Measurements from ENCODE around the gene BMPER. TPM values are rescaled to one million over a fixed set of nuclear protein-coding genes. Genes with fewer than 3 reads are reported as not detected.

The BMPER gene
- total RNA-seq, 1 experiment from 2014 or later = 0.34 TPM

GRCh38 chr7:33922820-33923219 lies 17.5 kb downstream of the BMPER start:
- no peak for DNase-seq (ENCODE audit: low spot score)

DNA sequence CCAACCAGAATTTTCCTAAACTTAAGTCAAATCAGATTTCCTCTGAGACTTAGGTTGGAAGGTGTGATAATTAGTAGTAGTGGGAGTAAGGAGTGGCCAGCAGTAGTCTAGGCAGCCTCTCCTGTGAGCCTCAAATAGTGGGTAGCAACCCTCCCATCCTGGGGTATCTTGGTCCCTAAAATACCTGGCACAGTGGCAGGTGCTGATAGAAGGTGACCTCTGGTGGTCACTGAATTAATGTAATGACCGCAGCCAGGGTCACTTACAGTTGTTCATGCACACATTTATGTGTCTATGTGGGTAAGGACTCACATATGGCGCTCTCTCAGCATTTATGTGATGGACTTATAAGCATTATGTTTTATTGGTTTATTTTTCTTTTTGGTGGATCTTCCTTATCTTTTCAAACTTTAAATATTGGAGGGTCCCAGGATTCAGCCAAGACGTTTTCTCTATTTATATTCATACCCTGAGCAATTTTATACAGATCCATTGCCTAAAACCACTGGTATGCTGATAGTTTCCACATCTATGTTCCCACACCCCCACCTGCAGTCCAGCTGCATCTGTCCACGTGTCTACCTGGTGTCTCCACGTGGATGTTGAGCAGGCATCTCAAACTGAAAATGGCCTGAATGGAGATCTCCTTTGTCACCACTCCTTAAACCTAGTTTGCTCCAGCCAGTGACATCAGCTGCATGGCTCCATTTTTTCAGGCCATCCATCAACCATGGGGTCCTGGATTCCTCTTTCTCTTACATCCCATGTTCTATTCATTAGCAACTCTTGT lies 18.3 kb downstream of the BMPER start:
- no peak for DNase-seq (ENCODE audit: low spot score)

DNA sequence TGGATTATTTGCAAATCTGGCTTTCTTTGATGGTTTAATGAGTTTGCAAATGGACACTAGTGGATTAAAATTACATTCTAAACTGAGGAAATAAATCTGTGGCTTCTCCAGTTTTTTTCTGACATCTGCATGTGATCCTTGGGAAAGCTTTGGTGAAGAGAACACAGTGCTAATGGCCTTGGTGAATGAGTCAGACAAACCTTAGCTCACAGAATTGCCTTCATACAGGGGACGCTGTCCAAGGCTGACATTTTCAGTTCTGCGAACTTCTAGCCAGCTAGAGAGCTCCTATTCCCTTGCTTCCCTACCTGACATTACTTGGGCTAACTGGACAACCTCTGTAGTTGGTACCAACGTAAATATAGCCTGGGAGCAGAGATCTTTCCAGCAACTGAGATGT lies 21.2 kb downstream of the BMPER start:
- peak; percentile 31 for DNase-seq (ENCODE audit: low spot score)

DNA sequence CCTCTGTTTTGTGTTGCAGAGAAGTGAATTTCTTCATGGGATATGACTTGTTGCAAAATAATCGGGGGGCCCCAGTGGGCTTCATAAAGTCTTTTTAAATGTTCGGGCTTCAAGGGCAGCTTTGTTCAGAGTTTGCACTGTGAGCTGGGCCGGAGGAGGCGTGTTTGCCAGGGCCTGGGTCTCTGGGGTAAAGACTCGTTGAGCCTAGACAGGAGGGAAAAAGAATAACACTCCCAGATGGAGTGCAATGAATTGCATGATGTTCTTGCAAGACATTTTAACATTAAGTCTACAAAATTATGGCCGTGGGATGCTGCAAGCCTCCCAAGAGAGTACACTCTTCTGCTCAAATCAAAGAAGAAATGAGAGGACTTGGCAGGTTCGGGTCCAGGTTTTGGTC lies 23.6 kb downstream of the BMPER start:
- no peak for DNase-seq (ENCODE audit: low spot score)

DNA sequence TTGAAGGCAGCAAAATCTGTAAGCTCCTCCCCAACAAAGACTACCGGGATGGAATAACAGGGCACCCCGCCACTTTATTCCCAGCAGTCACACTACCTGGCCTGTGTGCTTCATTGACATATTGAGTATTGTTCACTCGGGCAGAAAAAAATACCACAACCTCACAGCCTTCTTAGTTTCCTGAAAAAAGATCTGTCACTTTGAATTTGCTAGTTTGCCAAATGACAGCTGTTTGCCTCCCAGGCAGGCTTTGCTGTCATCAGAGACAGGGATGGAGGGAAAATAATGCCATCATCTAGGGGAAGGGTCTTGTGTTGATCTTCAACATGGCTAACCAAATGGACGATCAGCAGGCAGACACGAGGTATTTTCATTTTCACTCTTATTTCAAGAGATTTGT lies 26.9 kb downstream of the BMPER start:
- DNase-seq (ENCODE audit: low spot score) = no peak

DNA sequence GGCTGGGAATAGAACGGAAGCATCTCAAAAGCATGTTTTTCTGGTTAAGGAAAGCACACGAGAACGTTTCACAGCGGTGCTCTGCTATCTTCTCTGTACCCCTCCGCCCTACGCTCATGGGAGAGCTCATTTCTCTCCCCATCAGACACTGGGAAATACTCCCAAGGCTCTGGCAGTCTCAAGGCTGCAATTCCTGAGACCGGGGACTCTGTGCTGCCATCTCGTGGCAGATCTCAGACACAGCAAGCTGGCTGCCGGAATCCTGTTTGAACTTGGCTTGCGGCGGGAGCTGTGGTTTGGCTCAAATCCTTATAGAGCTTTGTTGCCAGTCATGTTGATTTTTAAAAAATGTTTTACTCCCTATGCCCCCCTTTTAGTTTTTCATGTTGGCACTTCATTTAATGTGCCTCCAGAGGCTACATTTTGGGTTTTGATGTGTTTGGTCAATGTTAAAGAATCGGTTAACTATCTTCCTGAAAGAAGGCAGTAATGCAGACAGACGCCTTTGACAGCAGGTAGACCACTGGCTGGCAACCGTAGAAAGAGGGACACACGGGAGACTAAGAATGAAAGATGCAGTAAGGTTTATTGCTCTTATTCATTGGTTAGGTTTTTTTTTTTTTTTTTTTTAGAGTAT lies 27.6 kb downstream of the BMPER start:
- peak; percentile 84 for DNase-seq (ENCODE audit: low spot score)

GRCh38 chr7:33933611-33934281 lies 28.4 kb downstream of the BMPER start:
- DNase-seq (ENCODE audit: low spot score) = peak; percentile 84

- DNase-seq (ENCODE audit: low spot score) = no peak
These were observed 29.1 kb downstream of the BMPER start for GRCh38 chr7:33934391-33934790.

- DNase-seq (ENCODE audit: low spot score) = no peak
These were observed 31.2 kb downstream of the BMPER start for GRCh38 chr7:33936503-33936902.

DNA sequence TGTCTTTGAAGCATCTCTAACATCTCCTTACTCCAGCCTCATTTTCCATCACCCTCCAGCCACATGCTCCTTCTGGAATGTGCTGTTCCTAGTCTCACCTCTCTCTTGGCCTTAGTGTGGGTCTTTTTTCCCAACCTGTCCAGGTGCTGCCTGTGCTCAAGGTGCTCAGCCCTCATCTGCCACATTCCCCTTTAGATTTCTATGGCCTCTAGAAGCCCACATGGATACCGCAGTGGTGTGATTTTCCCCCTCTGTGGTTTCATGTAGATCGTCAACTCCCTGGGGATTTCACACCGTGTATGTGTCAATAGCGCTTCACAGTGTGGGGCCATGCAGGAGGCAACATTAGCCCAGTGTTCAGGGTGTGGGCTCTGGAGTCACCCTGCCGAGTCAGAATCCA lies 32.5 kb downstream of the BMPER start:
- DNase-seq (ENCODE audit: low spot score) = no peak

- DNase-seq (ENCODE audit: low spot score) = no peak
These were observed 33.8 kb downstream of the BMPER start for GRCh38 chr7:33939121-33939520.

- DNase-seq (ENCODE audit: low spot score) = no peak
These were observed 35.2 kb downstream of the BMPER start for GRCh38 chr7:33940503-33940902.

DNA sequence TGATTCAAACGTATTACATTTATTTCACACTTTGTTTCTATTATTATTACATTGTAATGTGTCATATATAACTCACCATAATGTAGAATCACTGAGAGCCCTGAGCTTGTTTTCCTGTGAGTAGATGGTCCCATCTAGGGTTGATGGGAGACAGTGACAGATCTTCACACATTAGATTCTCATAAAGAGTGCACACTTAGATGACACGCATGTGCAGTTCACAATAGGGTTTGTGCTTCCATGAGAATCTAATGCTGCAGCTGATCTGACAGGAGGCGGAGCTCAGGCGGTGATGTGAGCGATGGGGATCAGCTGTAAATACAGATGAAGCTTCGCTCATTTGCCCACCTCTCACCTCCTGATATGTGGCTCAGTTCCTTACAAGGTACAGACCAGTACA lies 36.1 kb downstream of the BMPER start:
- DNase-seq (ENCODE audit: low spot score) = no peak

DNA sequence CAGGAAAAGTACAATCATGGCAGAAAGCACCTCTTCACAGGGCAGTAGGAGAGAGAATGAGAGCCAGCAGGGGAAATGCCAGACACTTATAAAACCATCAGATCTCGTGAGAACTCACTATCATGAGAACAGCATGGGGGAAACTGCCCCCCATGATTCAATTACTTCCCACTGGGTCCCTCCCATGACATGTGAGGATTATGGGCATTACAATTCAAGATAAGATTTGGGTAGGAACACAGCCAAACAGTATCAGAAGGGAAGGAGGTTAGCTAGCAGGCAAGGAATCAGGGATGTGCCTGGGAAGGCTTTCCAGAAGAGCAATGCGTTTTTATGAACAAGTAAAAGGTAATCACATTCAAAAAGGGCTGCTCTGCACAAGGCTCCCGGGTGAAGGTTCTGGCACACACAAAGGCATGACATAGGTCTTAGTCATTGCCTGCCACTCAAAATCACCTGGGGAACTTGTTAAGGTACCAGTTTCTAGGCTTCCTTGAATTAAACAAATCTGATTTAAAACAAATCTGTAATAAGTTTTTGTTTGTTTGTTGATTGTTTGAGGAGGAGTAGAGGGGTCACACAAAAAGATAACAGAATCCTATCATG lies 40.9 kb downstream of the BMPER start:
- DNase-seq (ENCODE audit: low spot score) = no peak

- DNase-seq (ENCODE audit: low spot score) = no peak
These were observed 44.8 kb downstream of the BMPER start for GRCh38 chr7:33950047-33950714.

- DNase-seq (ENCODE audit: low spot score) = no peak
These were observed 47.5 kb downstream of the BMPER start for GRCh38 chr7:33952824-33953223.

- no peak for DNase-seq (ENCODE audit: low spot score)
These were observed 52.8 kb downstream of the BMPER start for GRCh38 chr7:33958104-33958503.

DNA sequence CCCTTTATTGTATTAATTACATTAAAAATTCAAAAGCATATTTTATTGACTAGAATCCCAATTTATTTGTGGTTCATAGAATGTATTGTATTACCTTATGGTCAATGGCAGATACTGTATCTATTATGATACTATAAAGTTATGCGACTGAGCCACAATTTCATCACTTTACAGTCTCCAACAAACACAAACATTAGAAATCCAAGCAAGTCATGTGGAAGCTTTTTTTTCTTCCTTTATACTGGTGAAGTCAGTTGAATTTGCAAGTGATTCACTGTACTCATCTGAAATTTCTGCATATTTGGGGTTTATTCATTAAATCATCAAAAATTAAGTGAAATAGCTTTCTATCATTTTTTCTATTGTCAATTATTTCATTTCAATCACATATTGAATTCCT lies 54.3 kb downstream of the BMPER start:
- no peak for DNase-seq (ENCODE audit: low spot score)

DNA sequence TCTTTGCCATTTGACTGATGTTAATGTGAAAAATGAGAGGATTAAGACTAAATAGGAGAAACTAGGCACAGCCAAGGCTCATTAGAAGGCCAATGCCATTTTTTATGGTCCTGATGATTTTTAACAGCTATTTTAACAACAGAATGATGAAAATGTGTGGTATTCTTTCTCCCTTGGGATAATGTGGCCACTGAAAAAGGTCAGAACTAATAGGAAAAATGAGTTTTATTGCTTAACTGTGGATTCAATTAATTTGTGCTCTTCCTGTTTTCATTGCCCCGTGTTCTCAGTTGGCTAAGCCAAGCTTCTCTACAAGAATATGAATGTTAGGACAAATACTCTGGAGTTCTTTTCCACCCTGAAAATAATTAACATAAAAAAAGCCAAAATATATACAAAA lies 56.6 kb downstream of the BMPER start:
- DNase-seq (ENCODE audit: low spot score) = no peak

DNA sequence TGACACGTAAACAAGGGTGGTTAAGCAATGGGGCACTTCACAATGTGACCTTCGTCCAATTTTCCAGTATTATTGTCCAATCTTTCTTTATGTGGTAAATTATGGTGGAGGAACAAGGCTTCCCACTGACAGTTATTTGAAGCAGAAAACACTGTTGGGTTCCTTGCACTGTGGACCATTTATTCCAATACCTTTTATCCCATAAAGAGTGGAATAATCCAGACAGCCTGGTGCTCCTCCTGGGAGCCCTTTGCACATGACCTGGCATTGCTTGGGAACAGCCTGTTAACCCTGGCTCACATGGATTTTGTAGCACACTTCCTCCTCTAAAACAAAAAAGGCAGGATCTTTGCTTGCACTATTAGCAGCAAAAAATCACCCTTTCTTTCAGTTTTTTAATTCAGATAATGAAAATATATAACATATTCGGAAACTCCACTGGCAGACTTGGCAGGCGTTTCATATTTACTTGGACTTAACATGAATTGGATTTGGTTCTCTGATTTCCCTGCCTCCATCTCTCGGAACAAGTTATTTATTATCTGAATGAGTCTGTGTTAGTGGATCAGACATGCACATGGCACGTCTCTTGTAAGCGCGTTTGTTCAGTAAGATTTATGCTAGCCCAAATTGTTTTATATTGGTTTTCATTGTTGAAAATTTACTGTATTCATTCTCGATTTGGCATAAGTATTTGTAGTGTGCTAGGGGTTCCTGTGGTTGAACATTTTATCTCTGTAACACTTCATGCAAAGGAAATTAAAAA lies 59.3 kb downstream of the BMPER start:
- DNase-seq (ENCODE audit: low spot score) = no peak

DNA sequence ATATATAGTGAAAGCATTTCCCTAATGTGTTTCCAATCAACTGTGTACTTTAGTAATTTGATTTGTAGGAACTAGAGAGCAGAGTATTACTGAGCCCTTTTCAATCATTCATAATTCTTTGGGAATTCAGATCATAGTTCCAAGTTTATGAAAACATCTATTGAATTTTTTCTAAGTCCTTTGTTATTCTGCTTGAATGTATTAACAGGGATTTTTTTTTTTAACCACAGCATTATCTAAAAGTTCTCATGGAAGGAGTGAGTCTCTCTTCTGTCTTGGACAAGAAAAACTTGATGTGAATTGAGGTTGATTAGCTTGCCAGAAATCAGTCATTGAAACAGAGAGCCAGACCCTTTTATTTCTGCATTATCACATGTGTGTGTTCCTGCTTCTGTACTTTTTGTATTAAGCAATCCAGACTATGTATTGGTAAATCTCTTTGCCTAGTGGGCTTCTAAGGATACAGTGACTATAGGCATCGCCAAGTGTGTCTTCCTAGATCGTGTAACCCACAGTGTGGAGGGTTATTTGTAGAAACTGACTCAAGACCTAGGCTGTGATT lies 59.9 kb downstream of the BMPER start:
- no peak for DNase-seq (ENCODE audit: low spot score)
